MV-4-11 (cell line): ENCODE measurements around the gene ANKRD11.

ENCODE experiments used
- DNase-seq: peaks from one replicate; lab custom pipeline; 2025; lab: John Stamatoyannopoulos, UW

ANKRD11 gene

GRCh38 chr16:89380681-89381080 lies 109.7 kb downstream of the ANKRD11 start:
- no peak for DNase-seq

DNA sequence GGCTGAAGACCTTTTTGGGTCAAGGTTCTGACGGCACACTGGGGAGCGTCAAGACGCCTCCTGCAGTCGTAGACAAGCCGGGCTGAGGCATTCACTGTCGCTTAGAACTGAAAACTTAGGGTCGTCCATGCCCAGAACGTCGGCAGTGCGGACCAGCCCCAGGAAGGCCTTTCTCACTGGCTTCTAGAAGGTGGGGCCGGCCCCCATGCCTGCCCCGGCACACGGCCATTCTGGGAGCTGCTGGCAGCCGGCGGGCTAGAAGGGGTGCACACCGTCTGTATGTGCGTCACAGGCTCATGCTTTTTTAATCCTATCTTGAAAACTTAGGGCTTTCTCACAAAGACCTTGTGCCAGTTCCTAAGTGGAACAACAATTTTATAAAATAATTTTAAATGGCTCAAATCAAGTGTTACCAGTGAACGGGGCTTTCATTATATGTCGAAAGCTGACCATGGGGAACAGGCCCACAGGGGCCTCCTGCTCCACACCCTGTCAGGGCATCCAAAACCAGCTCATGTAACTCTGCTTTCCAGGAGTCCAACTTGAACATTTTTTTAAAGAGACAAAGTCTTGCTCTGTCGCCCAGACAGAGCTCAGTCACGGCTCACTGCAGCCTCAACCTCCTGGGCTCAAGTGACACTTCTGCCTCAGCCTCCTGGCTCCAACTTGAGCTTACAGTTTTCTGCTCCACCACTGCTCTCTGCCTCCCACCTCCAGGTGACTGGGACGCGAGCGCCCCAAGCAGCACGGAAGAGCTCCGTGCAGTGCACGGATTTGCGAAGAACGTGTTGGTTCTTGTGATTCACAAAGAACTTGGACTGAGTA lies 111.2 kb downstream of the ANKRD11 start:
- no peak for DNase-seq

GRCh38 chr16:89377453-89377848 lies 112.9 kb downstream of the ANKRD11 start:
- no peak for DNase-seq

DNA sequence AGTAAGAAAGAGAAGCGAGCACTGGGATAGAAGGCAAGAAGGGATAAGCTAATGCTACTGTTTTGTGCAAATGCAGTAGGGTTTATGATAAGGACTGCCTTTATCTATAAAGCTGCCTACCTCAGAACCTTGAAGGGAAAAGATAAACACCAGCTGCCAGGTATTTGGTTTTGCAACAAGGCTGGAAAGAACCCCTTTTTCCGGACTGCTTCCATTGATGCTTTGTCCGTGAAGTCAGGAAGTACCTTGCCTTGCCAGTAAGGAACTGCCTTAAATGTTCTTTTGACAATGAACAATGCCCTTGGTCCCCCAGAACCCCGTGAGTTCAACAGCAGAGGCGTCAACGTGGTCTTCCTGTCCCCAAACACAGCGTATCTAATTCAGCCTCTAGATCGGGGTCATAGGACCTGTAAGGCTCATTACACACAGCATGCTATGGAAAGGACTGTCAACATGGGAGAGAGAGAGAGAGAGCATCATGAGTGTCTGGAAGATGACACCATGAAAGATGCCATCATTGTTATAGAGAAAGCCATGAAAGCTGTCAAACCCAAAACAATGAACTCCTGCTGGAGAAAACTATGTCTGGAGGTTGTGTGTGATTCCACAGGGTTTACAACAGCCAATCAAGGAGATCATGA lies 113.4 kb downstream of the ANKRD11 start:
- DNase-seq, result no peak

- no peak for DNase-seq
These were observed 114.7 kb downstream of the ANKRD11 start for GRCh38 chr16:89375686-89376085.

- DNase-seq, result no peak
These were observed 115.3 kb downstream of the ANKRD11 start for GRCh38 chr16:89375021-89375420.

- DNase-seq, result no peak
These were observed 115.9 kb downstream of the ANKRD11 start for GRCh38 chr16:89374393-89374960.

GRCh38 chr16:89373355-89374110 lies 116.8 kb downstream of the ANKRD11 start:
- DNase-seq, result no peak

DNA sequence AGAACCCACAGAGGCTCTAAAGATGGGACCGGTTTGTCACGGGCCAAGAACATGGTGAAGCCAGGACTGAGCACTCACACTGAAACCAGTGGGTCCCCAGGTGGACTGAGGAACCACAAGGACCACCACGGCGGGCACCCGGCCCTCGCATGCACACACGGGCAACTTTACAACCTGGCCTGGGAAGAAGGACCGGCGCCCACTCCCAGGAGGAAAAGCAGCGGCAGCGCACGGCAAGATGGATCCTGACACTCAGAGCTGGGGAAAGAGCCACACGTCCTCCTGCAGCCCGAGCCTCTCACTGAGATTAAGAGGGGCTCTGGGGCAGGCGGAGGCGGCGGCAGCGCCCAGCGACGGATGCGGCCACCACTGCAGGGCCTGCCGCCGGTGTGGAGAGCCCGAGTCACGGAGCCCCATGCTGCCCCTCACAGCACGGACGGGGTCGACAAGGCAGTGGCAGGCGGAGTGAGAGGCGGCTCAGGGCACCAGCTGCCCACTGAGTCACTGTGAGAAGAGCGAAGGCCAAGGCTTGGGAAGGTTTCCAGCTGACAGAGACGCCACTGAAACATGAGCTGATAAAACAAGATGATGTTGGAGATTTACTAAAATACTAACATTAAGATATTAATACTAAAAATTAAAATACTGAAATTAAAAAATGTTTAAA lies 118.3 kb downstream of the ANKRD11 start:
- DNase-seq, result no peak

DNA sequence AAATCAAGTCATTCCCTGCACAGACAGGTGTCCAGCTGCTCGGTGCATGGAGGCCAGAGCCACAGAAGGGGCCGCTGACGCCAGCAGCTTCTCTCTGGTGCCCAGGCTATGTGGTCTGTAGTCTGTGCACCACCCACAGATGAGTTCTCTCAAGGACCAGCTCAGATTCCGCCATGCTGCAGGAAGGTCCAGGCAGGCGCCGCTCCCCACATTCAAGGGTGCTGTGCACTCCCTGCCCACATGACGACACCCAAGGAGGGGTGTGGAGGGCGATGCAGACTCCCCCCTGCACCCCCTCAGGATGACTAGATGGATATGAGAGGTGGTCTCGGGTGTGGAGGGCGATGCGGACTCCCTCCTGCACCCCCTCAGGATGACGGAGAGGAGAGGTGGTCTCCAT lies 119.0 kb downstream of the ANKRD11 start:
- no peak for DNase-seq

GRCh38 chr16:89370601-89371000 lies 119.8 kb downstream of the ANKRD11 start:
- no peak for DNase-seq

GRCh38 chr16:89370081-89370511 lies 120.3 kb downstream of the ANKRD11 start:
- no peak for DNase-seq

DNA sequence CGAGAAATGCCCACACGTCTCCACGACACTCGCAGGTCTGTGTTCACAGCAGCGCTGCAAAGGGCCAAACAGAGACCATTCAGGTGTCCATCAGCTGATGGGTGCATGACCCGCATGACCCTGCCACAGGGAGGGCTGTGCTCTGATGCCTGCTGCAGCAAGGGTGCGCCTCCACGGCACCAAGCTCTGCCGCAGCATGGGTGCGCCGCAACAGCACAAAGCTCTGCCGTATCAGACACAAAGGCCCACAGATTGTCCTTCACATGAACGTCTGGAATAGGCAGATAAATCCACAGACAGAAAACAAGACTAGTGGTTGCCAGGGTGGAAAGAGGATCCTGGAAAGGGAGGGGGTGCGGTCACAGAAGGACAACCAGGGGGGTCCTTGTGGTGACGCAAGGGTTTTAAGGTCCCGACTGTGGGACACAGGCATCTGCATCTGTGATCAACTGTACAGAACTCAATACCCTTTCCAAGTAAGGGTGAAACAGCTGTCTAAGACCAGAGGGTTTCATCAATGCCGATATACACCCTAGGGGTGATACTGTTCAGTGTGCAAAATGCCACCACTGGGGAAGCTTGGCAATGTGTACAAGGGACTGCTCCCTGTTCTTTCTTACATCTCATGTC lies 121.0 kb downstream of the ANKRD11 start:
- no peak for DNase-seq

- no peak for DNase-seq
These were observed 121.6 kb downstream of the ANKRD11 start for GRCh38 chr16:89368604-89369249.

DNA sequence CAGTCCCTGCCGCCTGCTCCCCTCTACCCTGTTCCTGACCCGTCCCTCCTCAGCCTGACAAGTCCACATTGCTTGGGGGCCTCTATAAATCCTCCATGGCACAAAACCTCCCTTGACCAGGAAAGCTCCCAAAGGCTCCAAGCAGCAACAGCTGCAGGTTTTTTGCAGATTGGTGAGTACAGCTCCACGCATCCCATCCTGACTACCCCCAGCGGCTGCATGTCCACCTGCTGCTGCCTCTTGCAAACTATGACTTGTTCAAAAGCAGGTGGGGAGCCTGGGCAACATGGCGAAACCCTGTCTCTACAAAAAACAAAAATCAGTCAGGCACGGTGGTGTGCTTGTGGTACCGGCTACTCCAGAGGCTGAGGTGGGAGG lies 122.8 kb downstream of the ANKRD11 start:
- no peak for DNase-seq

GRCh38 chr16:89366561-89367537 lies 123.5 kb downstream of the ANKRD11 start:
- peak; percentile 41 for DNase-seq

- DNase-seq, result no peak
These were observed 124.4 kb downstream of the ANKRD11 start for GRCh38 chr16:89365996-89366395.

- DNase-seq, result peak; percentile 63
These were observed 125.3 kb downstream of the ANKRD11 start for GRCh38 chr16:89365044-89365467.

GRCh38 chr16:89364606-89365005 lies 125.8 kb downstream of the ANKRD11 start:
- DNase-seq, result no peak
